SK-N-SH (cell line): Measurements from ENCODE around the gene C1QTNF5.

Experiments used
- GATA2 ChIP-seq: sonication (generic); formaldehyde crosslinking; IDR thresholded peaks from 2 replicates; pipeline ENCODE4 v1.5.0; 2020; ENCODE audit warnings: mild to moderate bottlenecking, missing genetic modification reagents
- MXI1 ChIP-seq: IDR thresholded peaks from 2 replicates; pipeline ENCODE4 v1.6.1; 2012; ENCODE audit warnings: mild to moderate bottlenecking, low read depth, low read length, improper control_type of control experiment
- POLR2AphosphoS5 ChIP-seq: IDR thresholded peaks from 2 replicates; pipeline ENCODE4 v1.6.1; 2012; ENCODE audit warnings: low read depth, low read length
- RAD21 ChIP-seq: IDR thresholded peaks from 2 replicates; pipeline ENCODE4 v1.6.1; 2012; ENCODE audit warnings: mild to moderate bottlenecking, low read length
- SMC3 ChIP-seq: IDR thresholded peaks from 2 replicates; pipeline ENCODE4 v1.6.1; 2012; ENCODE audit warnings: low read depth, low read length, improper control_type of control experiment
- TAF1 ChIP-seq: IDR thresholded peaks from 2 replicates; pipeline ENCODE4 v1.6.1; 2012; ENCODE audit warnings: low read depth, mild to moderate bottlenecking, low read length, moderate library complexity, borderline replicate concordance
- ZBTB33 ChIP-seq: IDR thresholded peaks from 2 replicates; pipeline ENCODE4 v1.4.0; 2012; ENCODE audit warnings: low read depth, borderline replicate concordance
- TF ChIP-seq, protein P1 (sequence below): fragments of 200-600 bp; sonication (generic); IDR thresholded peaks from 2 replicates; pipeline ENCODE4 v1.6.1; 2017; ENCODE audit warnings: antibody characterized with exemption, mild to moderate bottlenecking, moderate library complexity
- TF ChIP-seq, protein P2 (sequence below): IDR thresholded peaks from 2 replicates; pipeline ENCODE4 v1.4.0; 2012; ENCODE audit warnings: low read depth

DNA sequence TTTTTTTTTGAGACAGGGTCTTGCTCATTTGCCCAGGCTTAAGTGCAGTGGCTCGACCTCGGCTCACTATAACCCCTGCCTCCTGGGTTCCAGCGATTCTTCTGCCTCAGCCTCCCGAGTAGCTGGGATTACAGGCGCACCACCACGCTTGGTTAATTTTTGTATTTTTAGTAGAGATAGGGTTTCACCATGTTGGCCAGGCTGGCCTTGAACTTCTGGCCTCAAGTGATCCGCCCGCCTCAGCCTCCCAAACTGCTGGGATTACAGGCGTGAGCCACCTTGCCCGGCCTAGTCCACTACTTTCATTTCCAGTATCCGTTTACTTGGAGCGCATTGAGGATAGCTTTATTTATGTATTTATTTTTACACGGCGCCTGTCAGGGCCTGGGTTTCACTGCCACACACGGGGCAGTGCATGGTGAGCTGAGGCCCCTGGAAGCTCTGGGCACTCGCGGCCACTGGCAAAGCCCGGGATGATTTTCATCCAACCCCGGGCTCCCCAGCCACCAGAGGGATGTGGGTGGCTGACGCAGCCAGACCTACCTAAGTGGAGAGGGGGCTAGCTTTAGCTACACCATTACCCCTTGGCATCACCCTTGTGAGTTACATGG, 17.7 kb downstream of the C1QTNF5 start:
- TF ChIP-seq TAF1: no peak
- TF ChIP-seq GATA2 (CRISPR knock-in tag): no peak
- TF ChIP-seq, protein P1, sequence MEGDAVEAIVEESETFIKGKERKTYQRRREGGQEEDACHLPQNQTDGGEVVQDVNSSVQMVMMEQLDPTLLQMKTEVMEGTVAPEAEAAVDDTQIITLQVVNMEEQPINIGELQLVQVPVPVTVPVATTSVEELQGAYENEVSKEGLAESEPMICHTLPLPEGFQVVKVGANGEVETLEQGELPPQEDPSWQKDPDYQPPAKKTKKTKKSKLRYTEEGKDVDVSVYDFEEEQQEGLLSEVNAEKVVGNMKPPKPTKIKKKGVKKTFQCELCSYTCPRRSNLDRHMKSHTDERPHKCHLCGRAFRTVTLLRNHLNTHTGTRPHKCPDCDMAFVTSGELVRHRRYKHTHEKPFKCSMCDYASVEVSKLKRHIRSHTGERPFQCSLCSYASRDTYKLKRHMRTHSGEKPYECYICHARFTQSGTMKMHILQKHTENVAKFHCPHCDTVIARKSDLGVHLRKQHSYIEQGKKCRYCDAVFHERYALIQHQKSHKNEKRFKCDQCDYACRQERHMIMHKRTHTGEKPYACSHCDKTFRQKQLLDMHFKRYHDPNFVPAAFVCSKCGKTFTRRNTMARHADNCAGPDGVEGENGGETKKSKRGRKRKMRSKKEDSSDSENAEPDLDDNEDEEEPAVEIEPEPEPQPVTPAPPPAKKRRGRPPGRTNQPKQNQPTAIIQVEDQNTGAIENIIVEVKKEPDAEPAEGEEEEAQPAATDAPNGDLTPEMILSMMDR: no peak
- TF ChIP-seq, protein P2, sequence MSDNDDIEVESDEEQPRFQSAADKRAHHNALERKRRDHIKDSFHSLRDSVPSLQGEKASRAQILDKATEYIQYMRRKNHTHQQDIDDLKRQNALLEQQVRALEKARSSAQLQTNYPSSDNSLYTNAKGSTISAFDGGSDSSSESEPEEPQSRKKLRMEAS: no peak
- TF ChIP-seq SMC3: no peak
- TF ChIP-seq MXI1: no peak
- no peak for TF ChIP-seq POLR2AphosphoS5
- no peak for TF ChIP-seq RAD21
- no peak for TF ChIP-seq ZBTB33
